Heart right ventricle (tissue), 16 donors: ENCODE data around the gene AGPAT4. TPM values are rescaled to one million over a fixed set of nuclear protein-coding genes. Genes with fewer than 3 reads are reported as not detected.

Experiments used
- ATAC-seq, 8 donors: fragments of 200-7000 bp; cut with Tn5 transposase; one replicate each; pipeline ENCODE4 v1.9.1; 2020; ENCODE audit warnings: mild to moderate bottlenecking in 8 of 8, moderate library complexity in 8 of 8, moderate number of reproducible peaks in 1 of 8
- DNase-seq, 2 donors: peaks; one replicate each; pipeline ENCODE4 v3.0.0-alpha.2; 2020
- H3K27ac ChIP-seq, 10 donors: fragments of 200-600 bp; sonication (generic) in 2 of 10; one replicate each; pipeline versions ENCODE4 v1.5.0 to v1.8.0; 2020 to 2022; ENCODE audit warnings: mild to moderate bottlenecking in 3 of 10
- H3K27me3 ChIP-seq, 7 donors: fragments of 200-600 bp; one replicate each; pipeline ENCODE4 v1.8.0; 2021 to 2022; ENCODE audit warnings: mild to moderate bottlenecking in 2 of 7
- H3K36me3 ChIP-seq, 9 donors: fragments of 200-600 bp; sonication (generic) in 1 of 9; one replicate each; pipeline versions ENCODE4 v1.5.0 to v1.8.0; 2020 to 2022; ENCODE audit warnings: mild to moderate bottlenecking in 2 of 9
- H3K4me1 ChIP-seq, 9 donors: fragments of 200-600 bp; sonication (generic) in 1 of 9; one replicate each; pipeline versions ENCODE4 v1.5.0 to v1.8.0; 2020 to 2022; ENCODE audit warnings: mild to moderate bottlenecking in 4 of 9
- H3K4me3 ChIP-seq, 10 donors: fragments of 200-600 bp; sonication (generic) in 2 of 10; one replicate each; pipeline versions ENCODE4 v1.5.0 to v1.8.0; 2020 to 2022; ENCODE audit warnings: mild to moderate bottlenecking in 7 of 10, moderate library complexity in 2 of 10
- H3K9me3 ChIP-seq, 11 donors: fragments of 200-600 bp in 10 of 11; sonication (generic) in 2 of 11; one replicate each; pipeline versions ENCODE4 v1.5.0 to v1.8.0; 2013 to 2022; ENCODE audit warnings: mild to moderate bottlenecking in 2 of 11, control low read depth in 1 of 11, moderate library complexity in 1 of 11
- CTCF ChIP-seq, 9 donors: fragments of 200-600 bp; sonication (generic) in 2 of 9; IDR thresholded peaks; one replicate each; pipeline versions ENCODE4 v1.5.0 to v1.8.0; 2021 to 2022; ENCODE audit warnings: antibody characterized with exemption in 9 of 9, mild to moderate bottlenecking in 5 of 9, moderate library complexity in 1 of 9
- WGBS, 2 donors: extraction: QIAGEN DNeasy Blood & Tissue Kit; methylation state at CpG; one replicate each; pipeline ENCODE4 v1.1.7; 2013; ENCODE audit warnings: inconsistent platforms in 1 of 2; 5-methylcytosine and 5-hydroxymethylcytosine counted together
- intact Hi-C, 10 donors: fragments of 100-400 bp; cut with DNase I; formaldehyde crosslinking; loops; one replicate each; pipeline versions ENCODE4 v1.11.1 to v1.14.2; 2022
- polyA plus RNA-seq, 2 donors: library from polyadenylated mRNA; stranded (reverse); fragments of 200-250 nt; gene quantifications; one replicate each; pipeline ENCODE4 v1.2.3, GENCODE V29; 2013
- total RNA-seq, 10 donors: library from RNA; stranded (reverse); fragmentation: NEBNext Ultra II Directional in 3 of 10; extraction: Animal tissue kit (Norgen Biotek cat#: 25700) in 3 of 10; gene quantifications; one replicate each; pipeline versions ENCODE4 v1.2.1 to v1.2.4, GENCODE V29; 2021 to 2023
- donor health status: Arrhythmogenic right ventricular cardiomyopathy.
- donor health status: ischemic (EF 13 %, LVEDD 7.1; RV severe dilation, severe dysfunction).
- donor health status: healthy with polysubstance abuse.
- donor health status: DM: no; HTN: yes; CAD: no.
- donor health status: DM: no; HTN: no; CAD: no.
- donor health status: ischemic (EF 25% LVEDD 6.9; RV normal size, moderate dysfunction).
- donor health status: ischemic (EF 25% LVEDD 5.7; RV mildly dilated, moderate dysfunction).
- donor health status: healthy.
- donor health status: DM: yes; HTN: yes; CAD: no.
- donor health status: Ischemic cardiomyopathy.
- donor health status: ischemic (EF 35%, LVEDD 5.7; RV mildly dilated, moderate dysfunction).
- donor health status: nonischemic (EF 11% LVEDD 7.7; RV severe dilation, severe dysfunction).
- donor health status: DM: yes; HTN: yes; CAD: no.
- donor health status: PGD.
- donor health status: ischemic (EF 29% LVEDD 5.4; RV normal size, mild dysfunction).
- donor health status: nonischemic (EF 23%, LVEDD 6.1; RV moderate dilation, normal function).

Gene AGPAT4
- total and polyA plus RNA-seq, 12 donors: 1.2 to 3.8 (median 1.6) TPM

- WGBS, 2 donors: 92 to 93% methylated on average over 9 of the region's 9 CpGs
- Histone ChIP-seq H3K27ac (no peak overlapping the region), H3K9me3 (no peaks in the 10 kb centered on the region), H3K4me3 (no peak overlapping the region), H3K27me3 (no peaks in the 10 kb centered on the region), H3K36me3 (no peaks in the 10 kb centered on the region), H3K4me1 (peaks cover 0 to 12% (median 0%) of the 10 kb centered on the region in 9 donors)
- TF ChIP-seq CTCF (IDR thresholded peaks at IDR 0.05): no peak
- intact Hi-C loops: no loop called here
- ATAC-seq (no peak), DNase-seq (no peak)
Measured at GRCh38 chr6:161198783-161199460, 74.9 kb downstream of the AGPAT4 start.

- intact Hi-C loops: no loop called here
- Histone ChIP-seq H3K27ac (no peak overlapping the region), H3K4me3 (no peak overlapping the region), H3K4me1 (peaks cover 0 to 12% (median 0%) of the 10 kb centered on the region in 9 donors), H3K36me3 (no peaks in the 10 kb centered on the region), H3K9me3 (peaks cover 0 to 4% (median 0%) of the 10 kb centered on the region in 11 donors), H3K27me3 (no peaks in the 10 kb centered on the region)
- no peak for TF ChIP-seq CTCF (IDR thresholded peaks at IDR 0.05)
- no peak for DNase-seq
- 75 to 81% methylated on average over 4 of the region's 4 CpGs for WGBS, 2 donors
- no peak for ATAC-seq
Measured at GRCh38 chr6:161198176-161198575, 75.7 kb downstream of the AGPAT4 start.

GRCh38 chr6:161195386-161195785 lies 78.5 kb downstream of the AGPAT4 start:
- intact Hi-C loops: no loop called here
- ATAC-seq: no peak
- DNase-seq: no peak
- peaks cover 0 to 6% (median 0%) of the 10 kb centered on the region in 9 donors for H3K4me1 ChIP-seq
- no peaks in the 10 kb centered on the region for H3K27me3 ChIP-seq
- H3K36me3 ChIP-seq: no peaks in the 10 kb centered on the region
- 92 to 95% methylated on average over 4 of the region's 4 CpGs for WGBS, 2 donors
- peaks cover 0 to 19% (median 0%) of the 10 kb centered on the region in 11 donors for H3K9me3 ChIP-seq
- TF ChIP-seq CTCF (IDR thresholded peaks at IDR 0.05): no peak
- H3K27ac ChIP-seq: no peak overlapping the region
- no peak overlapping the region for H3K4me3 ChIP-seq

GRCh38 chr6:161194374-161194773 lies 79.5 kb downstream of the AGPAT4 start:
- peaks cover 0 to 3% (median 0%) of the 10 kb centered on the region in 9 donors for H3K4me1 ChIP-seq
- H3K27ac ChIP-seq: no peak overlapping the region
- TF ChIP-seq CTCF (IDR thresholded peaks at IDR 0.05): no peak
- no peaks in the 10 kb centered on the region for H3K36me3 ChIP-seq
- peaks cover 0 to 19% (median 0%) of the 10 kb centered on the region in 11 donors for H3K9me3 ChIP-seq
- intact Hi-C loops: no loop called here
- DNase-seq (no peak), ATAC-seq (no peak)
- 96% methylated on average over 4 of the region's 4 CpGs for whole genome bisulfite sequencing, 2 donors
- H3K27me3 ChIP-seq: no peaks in the 10 kb centered on the region
- no peak overlapping the region for H3K4me3 ChIP-seq
